Peyer's patch (tissue), 4 donors: ENCODE measurements around the gene CLEC12A. TPM values are rescaled to one million over a fixed set of nuclear protein-coding genes. Genes with fewer than 3 reads are reported as not detected.
A peak's percentile ranks its signal among the peaks of the same experiment; 100 is the strongest.
"Not testable (repeated sequence)": the region's sequence is repeated elsewhere in the genome, so short reads cannot be mapped to it uniquely, and the experiment has no call there.

Source experiments
- DNase-seq, 3 donors: peaks; one replicate each; pipeline ENCODE4 v3.0.0-alpha.2; 2017 to 2019
- H3K27ac ChIP-seq, 4 donors: fragments of 200-600 bp; sonication (generic); one replicate each; pipeline ENCODE4 v1.5.1; 2016 to 2019
- H3K27me3 ChIP-seq, 2 donors: fragments of 200-600 bp; sonication (generic); one replicate each; pipeline ENCODE4 v1.5.1; 2019
- H3K36me3 ChIP-seq, 3 donors: fragments of 200-600 bp; sonication (generic); one replicate each; pipeline ENCODE4 v1.5.1; 2016 to 2019
- H3K4me1 ChIP-seq, 4 donors: fragments of 200-600 bp; sonication (generic); one replicate each; pipeline ENCODE4 v1.5.1; 2016 to 2019
- H3K4me3 ChIP-seq, 4 donors: fragments of 200-600 bp; sonication (generic); 1 replicate in 3 of 4; 2 replicates in 1 of 4; pipeline ENCODE4 v1.5.1; 2016 to 2019; ENCODE audit warnings: mild to moderate bottlenecking in 1 of 4
- H3K9me3 ChIP-seq, 4 donors: fragments of 200-600 bp; sonication (generic); one replicate each; pipeline ENCODE4 v1.5.1; 2016 to 2019; ENCODE audit warnings: mild to moderate bottlenecking in 1 of 4
- POLR2A ChIP-seq, 2 donors: fragments of 450-650 bp; IDR thresholded peaks; one replicate each; pipeline ENCODE4 v1.5.1; 2017; ENCODE audit warnings: antibody characterized with exemption in 2 of 2, mild to moderate bottlenecking in 2 of 2, moderate library complexity in 2 of 2
- total RNA-seq, 4 donors: library from RNA; depleted of rRNA; stranded (reverse); fragments of >200 nt; gene quantifications; one replicate each; pipeline ENCODE4 v1.1.0, GENCODE V29; 2016
- TF ChIP-seq, protein P1 (sequence below), 6 experiments: fragments of 450-650 bp in 4 of 6; fragments of 200-600 bp in 2 of 6; sonication (generic) in 1 of 6; IDR thresholded peaks; one replicate each; pipeline ENCODE4 v1.5.1; 2017 to 2019; ENCODE audit warnings: antibody characterized with exemption in 6 of 6, mild to moderate bottlenecking in 3 of 6, moderate library complexity in 1 of 6

CLEC12A gene
- total RNA-seq, 4 donors from 2014 or later: 10.7 TPM; not detected in 3

DNA sequence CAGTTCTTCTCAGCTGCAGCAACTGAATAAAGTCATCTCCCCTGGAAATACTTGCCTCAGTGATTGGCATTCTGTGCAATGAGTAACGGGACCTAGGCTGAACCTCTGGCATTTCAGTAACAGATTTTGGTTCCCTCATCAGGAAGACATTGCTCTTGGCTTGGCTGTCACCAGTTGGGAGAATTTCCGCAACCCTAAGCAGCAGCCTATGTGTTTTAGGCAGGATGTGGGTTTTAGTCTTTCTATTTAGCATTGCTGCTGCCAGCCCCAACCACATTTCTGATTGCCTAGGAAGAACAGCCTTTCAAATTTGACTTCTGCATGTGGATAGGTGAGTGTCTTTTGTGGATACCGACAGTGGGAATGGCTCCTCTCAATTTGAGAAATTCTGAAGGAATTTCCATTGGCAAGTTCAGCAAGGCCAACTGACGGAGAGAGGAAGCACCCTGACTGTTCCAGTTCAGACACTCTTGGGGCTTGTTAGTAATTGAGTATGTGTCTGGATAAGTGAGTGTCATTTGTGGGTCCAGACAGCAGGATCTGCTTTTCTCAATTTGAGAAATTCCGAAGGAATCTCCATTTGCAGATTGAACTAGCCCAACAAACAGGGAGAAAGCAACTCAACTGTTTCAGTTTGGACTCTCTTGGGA lies 20.1 kb upstream of the CLEC12A start:
- Histone ChIP-seq H3K4me1 (peaks cover 0 to 22% (median 0%) of the 10 kb centered on the region in 4 donors), H3K36me3 (no peaks in the 10 kb centered on the region), H3K27me3 (no peaks in the 10 kb centered on the region), H3K4me3 (no peak overlapping the region), H3K9me3 (no peaks in the 10 kb centered on the region), H3K27ac (no peak overlapping the region)
- DNase-seq: peak in 2 of 3 donors; percentile 39 to 61
- TF ChIP-seq, protein P1, sequence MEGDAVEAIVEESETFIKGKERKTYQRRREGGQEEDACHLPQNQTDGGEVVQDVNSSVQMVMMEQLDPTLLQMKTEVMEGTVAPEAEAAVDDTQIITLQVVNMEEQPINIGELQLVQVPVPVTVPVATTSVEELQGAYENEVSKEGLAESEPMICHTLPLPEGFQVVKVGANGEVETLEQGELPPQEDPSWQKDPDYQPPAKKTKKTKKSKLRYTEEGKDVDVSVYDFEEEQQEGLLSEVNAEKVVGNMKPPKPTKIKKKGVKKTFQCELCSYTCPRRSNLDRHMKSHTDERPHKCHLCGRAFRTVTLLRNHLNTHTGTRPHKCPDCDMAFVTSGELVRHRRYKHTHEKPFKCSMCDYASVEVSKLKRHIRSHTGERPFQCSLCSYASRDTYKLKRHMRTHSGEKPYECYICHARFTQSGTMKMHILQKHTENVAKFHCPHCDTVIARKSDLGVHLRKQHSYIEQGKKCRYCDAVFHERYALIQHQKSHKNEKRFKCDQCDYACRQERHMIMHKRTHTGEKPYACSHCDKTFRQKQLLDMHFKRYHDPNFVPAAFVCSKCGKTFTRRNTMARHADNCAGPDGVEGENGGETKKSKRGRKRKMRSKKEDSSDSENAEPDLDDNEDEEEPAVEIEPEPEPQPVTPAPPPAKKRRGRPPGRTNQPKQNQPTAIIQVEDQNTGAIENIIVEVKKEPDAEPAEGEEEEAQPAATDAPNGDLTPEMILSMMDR (IDR thresholded peaks at IDR 0.05): no peak
- TF ChIP-seq POLR2A (IDR thresholded peaks at IDR 0.05): no peak

DNA sequence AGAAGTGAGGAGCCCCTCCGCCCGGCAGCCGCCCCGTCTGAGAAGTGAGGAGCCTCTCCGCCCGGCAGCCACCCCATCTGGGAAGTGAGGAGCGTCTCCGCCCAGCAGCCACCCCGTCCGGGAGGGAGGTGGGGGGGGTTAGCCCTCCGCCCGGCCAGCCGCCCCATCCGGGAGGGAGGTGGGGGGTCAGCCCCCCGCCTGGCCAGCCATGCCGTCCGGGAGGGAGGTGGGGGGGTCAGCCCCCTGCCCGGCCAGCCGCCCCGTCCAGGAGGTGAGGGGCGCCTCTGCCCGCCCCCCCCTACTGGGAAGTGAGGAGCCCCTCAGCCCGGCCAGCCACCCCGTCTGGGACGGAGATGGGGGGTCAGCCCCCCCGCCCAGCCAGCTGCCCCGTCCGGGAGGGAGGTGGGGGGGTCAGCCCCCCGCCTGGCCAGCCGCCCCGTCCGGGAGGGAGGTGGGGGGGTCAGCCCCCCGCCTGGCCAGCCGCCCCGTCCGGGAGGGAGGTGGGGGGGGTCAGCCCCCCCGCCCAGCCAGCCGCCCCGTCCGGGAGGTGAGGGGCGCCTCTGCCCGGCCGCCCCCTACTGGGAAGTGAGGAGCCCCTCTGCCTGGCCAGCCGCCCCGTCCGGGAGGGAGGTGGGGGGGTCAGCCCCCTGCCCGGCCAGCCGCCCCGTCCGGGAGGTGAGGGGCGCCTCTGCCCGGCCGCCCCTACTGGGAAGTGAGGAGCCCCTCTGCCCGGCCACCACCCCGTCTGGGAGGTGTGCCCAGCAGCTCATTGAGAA lies 18.1 kb upstream of the CLEC12A start:
- H3K4me3 ChIP-seq: not testable (repeated sequence)

DNA sequence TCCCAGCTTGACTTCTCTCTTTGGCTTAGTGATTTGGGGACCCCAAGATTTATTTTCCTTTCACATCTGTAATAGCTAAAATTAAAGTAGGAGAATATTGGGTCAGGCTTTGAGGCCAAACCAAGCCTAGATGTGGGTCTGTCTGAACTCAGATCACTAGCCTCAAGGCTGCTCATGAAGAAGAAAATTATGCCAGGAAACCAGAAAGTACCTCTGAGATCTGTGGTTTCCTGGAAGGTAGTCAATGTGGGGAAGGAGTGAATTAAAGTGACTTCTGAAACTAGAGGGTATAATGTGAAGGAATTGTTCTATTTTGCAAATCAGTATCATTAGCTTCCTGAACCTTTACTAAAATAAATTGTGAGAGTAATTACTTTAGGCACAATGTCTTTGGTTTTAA lies 13.4 kb upstream of the CLEC12A start:
- no peak for DNase-seq
- H3K27ac ChIP-seq: no peak overlapping the region
- no peaks in the 10 kb centered on the region for H3K36me3 ChIP-seq
- no peaks in the 10 kb centered on the region for H3K4me1 ChIP-seq
- no peak overlapping the region for H3K4me3 ChIP-seq
- H3K27me3 ChIP-seq: no peaks in the 10 kb centered on the region
- TF ChIP-seq POLR2A (IDR thresholded peaks at IDR 0.05): no peak
- TF ChIP-seq, protein P1 (IDR thresholded peaks at IDR 0.05): no peak
- no peaks in the 10 kb centered on the region for H3K9me3 ChIP-seq

More for the DNA sequence above, 18.1 kb upstream of the CLEC12A start:
- not testable (repeated sequence) for H3K27me3 ChIP-seq, H3K36me3 ChIP-seq, H3K27ac ChIP-seq, DNase-seq, H3K9me3 ChIP-seq
- H3K4me1 ChIP-seq: peaks cover 0 to 22% (median 0%) of the 10 kb centered on the region in 4 donors

DNA sequence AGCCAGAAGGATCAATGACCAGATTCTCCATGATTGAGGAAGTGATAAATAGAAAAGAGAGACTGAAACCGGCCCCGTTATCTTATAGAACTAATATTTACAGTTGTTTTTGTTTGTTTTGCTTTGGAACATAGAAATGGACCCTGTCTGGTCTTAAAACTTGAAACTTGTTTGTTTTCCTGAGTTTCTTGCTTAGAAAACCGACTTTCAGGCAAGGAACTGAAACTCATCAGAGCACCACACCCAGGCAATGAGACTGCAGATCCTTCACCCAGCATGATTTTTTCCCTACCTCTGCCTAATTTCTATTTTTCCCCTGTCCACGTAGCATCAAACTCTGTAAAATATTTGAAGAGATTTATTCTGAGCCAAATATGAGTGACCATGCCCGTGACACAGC lies 10.6 kb upstream of the CLEC12A start:
- TF ChIP-seq POLR2A (IDR thresholded peaks at IDR 0.05): no peak
- TF ChIP-seq, protein P1 (IDR thresholded peaks at IDR 0.05): no peak
- H3K4me3 ChIP-seq: no peak overlapping the region
- H3K9me3 ChIP-seq: no peaks in the 10 kb centered on the region
- no peaks in the 10 kb centered on the region for H3K4me1 ChIP-seq
- no peak for DNase-seq
- H3K36me3 ChIP-seq: no peaks in the 10 kb centered on the region
- no peaks in the 10 kb centered on the region for H3K27me3 ChIP-seq
- no peak overlapping the region for H3K27ac ChIP-seq

DNA sequence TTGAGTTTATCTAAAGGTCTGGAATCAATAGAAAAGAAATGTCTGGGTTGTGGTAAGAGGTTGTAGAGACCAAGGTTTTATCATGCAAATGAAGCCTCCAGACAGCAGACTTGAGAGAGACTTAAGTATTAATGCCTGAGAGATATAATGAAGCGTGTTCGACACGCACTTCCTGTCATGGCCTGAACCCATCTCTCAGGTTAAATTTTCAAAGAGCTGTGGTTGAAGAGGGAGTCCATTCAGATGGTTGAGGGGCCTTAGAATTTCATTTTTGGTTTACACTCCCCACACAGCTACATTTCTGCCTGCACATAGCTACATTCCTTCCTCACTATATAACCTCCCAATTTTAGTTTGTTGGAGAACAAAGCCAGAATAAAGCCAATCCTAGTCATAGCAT lies 10.1 kb upstream of the CLEC12A start:
- DNase-seq: no peak
- Histone ChIP-seq H3K27me3 (no peaks in the 10 kb centered on the region), H3K9me3 (no peaks in the 10 kb centered on the region), H3K4me1 (no peaks in the 10 kb centered on the region), H3K4me3 (no peak overlapping the region), H3K27ac (no peak overlapping the region), H3K36me3 (no peaks in the 10 kb centered on the region)
- TF ChIP-seq, protein P1 (IDR thresholded peaks at IDR 0.05): no peak
- TF ChIP-seq POLR2A (IDR thresholded peaks at IDR 0.05): no peak

DNA sequence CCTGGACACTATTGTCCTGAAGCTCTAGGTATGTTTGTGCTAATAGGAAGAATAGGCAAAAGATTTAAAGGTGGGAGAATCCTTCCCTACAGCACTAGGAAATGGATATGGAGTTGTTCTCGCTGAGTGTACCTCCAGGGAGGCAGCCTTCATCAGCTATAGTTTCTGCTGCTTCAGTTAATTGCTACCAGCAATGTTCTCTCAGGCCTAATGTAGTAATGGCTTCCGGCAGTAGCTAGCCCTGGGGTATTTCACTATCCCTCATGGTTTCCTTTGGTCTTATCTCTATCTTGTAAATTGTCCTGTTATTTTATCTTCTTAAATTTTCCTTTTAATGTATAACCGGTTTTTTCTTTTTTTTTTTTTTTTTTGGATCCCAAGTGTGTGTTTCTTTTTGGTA lies 9.3 kb upstream of the CLEC12A start:
- Histone ChIP-seq H3K9me3 (no peaks in the 10 kb centered on the region), H3K4me3 (no peak overlapping the region), H3K27me3 (no peaks in the 10 kb centered on the region), H3K4me1 (no peaks in the 10 kb centered on the region), H3K27ac (no peak overlapping the region), H3K36me3 (no peaks in the 10 kb centered on the region)
- no peak for DNase-seq
- TF ChIP-seq POLR2A (IDR thresholded peaks at IDR 0.05): no peak
- TF ChIP-seq, protein P1 (IDR thresholded peaks at IDR 0.05): no peak
